Erythroblast (primary cell): Measurements from ENCODE around the gene ASPDH.

Experiments used
- DNase-seq, 2 experiments: peaks; one replicate each; lab custom pipeline; 2025; lab: John Stamatoyannopoulos, UW
- GATA1 ChIP-seq: IDR thresholded peaks from 2 replicates; pipeline ENCODE4 v1.6.1; 2011; ENCODE audit warnings: low read depth, mild to moderate bottlenecking, control low read depth, low read length, moderate library complexity
- POLR2A ChIP-seq: IDR thresholded peaks from 2 replicates; pipeline ENCODE4 v1.6.1; 2011; ENCODE audit warnings: mild to moderate bottlenecking, low read length

ASPDH gene

GRCh38 chr19:50515168-50515561 lies 1.5 kb upstream of the ASPDH start:
- no peak for TF ChIP-seq GATA1
- DNase-seq: no peak

- no peak for DNase-seq
- TF ChIP-seq POLR2A (no peak), GATA1 (no peak)
Observed at GRCh38 chr19:50514346-50515167, 844 bp upstream of the ASPDH start.

GRCh38 chr19:50512999-50513745 lies 541 bp downstream of the ASPDH start:
- TF ChIP-seq GATA1: no peak
- TF ChIP-seq POLR2A: no peak
- DNase-seq: no peak

- no peak for TF ChIP-seq POLR2A
- DNase-seq: no peak
Observed at GRCh38 chr19:50512112-50512998, 1.4 kb downstream of the ASPDH start.

GRCh38 chr19:50511069-50511822 lies 2.5 kb downstream of the ASPDH start, which contains the start of gene JOSD2:
JOSD2 (minus strand) TSS chr19:50511191; CDS start chr19:50510431, 760 bp downstream.
- peak; percentile 99 for DNase-seq
- TF ChIP-seq GATA1: no peak
- peak; percentile 69 for TF ChIP-seq POLR2A

GRCh38 chr19:50510700-50511068 lies 3.0 kb downstream of the ASPDH start:
- no peak for TF ChIP-seq POLR2A
- TF ChIP-seq GATA1: no peak
- no peak for DNase-seq

- TF ChIP-seq GATA1 (no peak), POLR2A (no peak)
- no peak for DNase-seq
Observed at GRCh38 chr19:50510121-50510670, 3.5 kb downstream of the ASPDH start.

GRCh38 chr19:50509366-50509765 lies 4.3 kb downstream of the ASPDH start:
- peak; percentile 38 to 46 for DNase-seq

GRCh38 chr19:50508843-50509190 lies 4.9 kb downstream of the ASPDH start:
- DNase-seq: no peak
- no peak for TF ChIP-seq GATA1
- no peak for TF ChIP-seq POLR2A

More at GRCh38 chr19:50509366-50509765, 4.3 kb downstream of the ASPDH start:
- no peak for TF ChIP-seq POLR2A
- no peak for TF ChIP-seq GATA1

GRCh38 chr19:50507376-50507775 lies 6.3 kb downstream of the ASPDH start:
- TF ChIP-seq POLR2A (no peak), GATA1 (no peak)
- DNase-seq: no peak

- TF ChIP-seq POLR2A: no peak
- no peak for TF ChIP-seq GATA1
- no peak for DNase-seq
Observed at GRCh38 chr19:50506700-50507099, 7.0 kb downstream of the ASPDH start.

- no peak for TF ChIP-seq GATA1
- TF ChIP-seq POLR2A: no peak
- no peak for DNase-seq
Observed at GRCh38 chr19:50505856-50506611, 7.7 kb downstream of the ASPDH start.
